HepG2 (cell line): ENCODE measurements around the gene SMG7. TPM values are rescaled to one million over a fixed set of nuclear protein-coding genes. Genes with fewer than 3 reads are reported as not detected.

ENCODE experiments used
- AHDC1 ChIP-seq: sonication (generic); formaldehyde crosslinking; IDR thresholded peaks from 2 replicates; pipeline ENCODE4 v1.5.1; 2020; ENCODE audit warnings: mild to moderate bottlenecking, missing genetic modification reagents, borderline replicate concordance
- DRAP1 ChIP-seq: IDR thresholded peaks from 2 replicates; pipeline ENCODE4 v1.6.1; 2016; ENCODE audit warnings: missing genetic modification reagents, missing compliant biosample characterization
- MAZ ChIP-seq, 2 experiments: sonication (generic) in 1 of 2; formaldehyde crosslinking in 1 of 2; IDR thresholded peaks; 2 replicates each; pipeline versions ENCODE4 v1.5.0 to v1.6.1; 2012 to 2020; ENCODE audit warnings: low read depth in 2 of 2, mild to moderate bottlenecking in 2 of 2, borderline replicate concordance in 1 of 2, improper control_type of control experiment in 1 of 2, low read length in 1 of 2, missing genetic modification reagents in 1 of 2, moderate library complexity in 1 of 2
- MXI1 ChIP-seq: IDR thresholded peaks from 3 replicates; pipeline ENCODE4 v1.6.1; 2012; ENCODE audit warnings: low read depth, low read length, inconsistent platforms, borderline replicate concordance
- NFKB2 ChIP-seq: sonication (generic); formaldehyde crosslinking; IDR thresholded peaks from 2 replicates; pipeline ENCODE4 v1.4.0; 2020; ENCODE audit warnings: missing genetic modification reagents, borderline replicate concordance
- POLR2AphosphoS5 ChIP-seq: IDR thresholded peaks from 2 replicates; pipeline ENCODE4 v1.6.1; 2012; ENCODE audit warnings: low read depth, low read length
- SOX13 ChIP-seq, 3 experiments: fragments of 450-650 bp in 1 of 3; sonication (generic) in 1 of 3; formaldehyde crosslinking in 1 of 3; IDR thresholded peaks in 2 of 3; conservative IDR thresholded peaks in 1 of 3; 2 replicates each; pipeline versions ENCODE4 v1.5.0 to v1.6.1; 2016 to 2020; ENCODE audit warnings: antibody characterized with exemption in 1 of 3, mild to moderate bottlenecking in 1 of 3, missing compliant biosample characterization in 1 of 3, missing genetic modification reagents in 1 of 3, moderate library complexity in 1 of 3
- SPEN ChIP-seq: sonication (generic); formaldehyde crosslinking; IDR thresholded peaks from 2 replicates; pipeline ENCODE4 v1.5.1; 2020; ENCODE audit warnings: low read depth, mild to moderate bottlenecking, missing genetic modification reagents
- ZBTB25 ChIP-seq: IDR thresholded peaks from 2 replicates; pipeline ENCODE4 v1.6.1; 2018; ENCODE audit warnings: missing genetic modification reagents
- ZFP41 ChIP-seq: sonication (generic); formaldehyde crosslinking; IDR thresholded peaks from 2 replicates; pipeline ENCODE4 v1.4.0; 2020; ENCODE audit warnings: mild to moderate bottlenecking, missing genetic modification reagents, borderline replicate concordance
- ZNF317 ChIP-seq: sonication (generic); formaldehyde crosslinking; IDR thresholded peaks from 2 replicates; pipeline ENCODE4 v1.5.0; 2020; ENCODE audit warnings: mild to moderate bottlenecking, missing genetic modification reagents
- ZNF558 ChIP-seq: sonication (generic); formaldehyde crosslinking; IDR thresholded peaks from 2 replicates; pipeline ENCODE4 v1.9.0; 2022; ENCODE audit warnings: mild to moderate bottlenecking, missing genetic modification reagents, borderline replicate concordance
- polyA plus RNA-seq, 8 experiments: library from polyadenylated mRNA; depleted of rRNA in 3 of 8; stranded (reverse) in 7 of 8; unstranded in 1 of 8; fragments of >200 nt; fragmentation: Illumina TruSeq in 4 of 8; extraction: Trizol in 4 of 8; gene quantifications; 2 replicates each; pipeline versions ENCODE4 v1.2.1 to v1.2.3, GENCODE V29; 2011 to 2016; ENCODE audit warnings: low read depth in 4 of 8, missing spikeins in 1 of 8, mixed read lengths in 1 of 8; ENCODE audit not compliant: insufficient read depth in 1 of 8
- total RNA-seq, 5 experiments: library from RNA; depleted of rRNA; stranded (reverse); fragments of >200 nt; fragmentation: Illumina TruSeq; extraction: Trizol; gene quantifications; 2 replicates each; pipeline ENCODE4 v1.2.3, GENCODE V29; 2016; ENCODE audit warnings: low read depth in 1 of 5

Gene SMG7
- total and polyA plus RNA-seq, 2 of the 13 experiments (the other 11 are each of a cell fraction or from before 2014, with no cell fraction given) = 14.9 to 27.9 TPM

- peak; percentile 23; the same call in 1 of the 2 replicates for TF ChIP-seq AHDC1 (CRISPR knock-in tag)
- peak; percentile 66; the same call in 1 of the 2 replicates for TF ChIP-seq ZBTB25 (CRISPR knock-in tag)
- peak; percentile 56 for TF ChIP-seq DRAP1 (CRISPR knock-in tag)
- TF ChIP-seq MAZ (IDR thresholded peaks at IDR 0.05; ENCODE audit: borderline replicate concordance, low read depth, low read length) = peak; percentile 86
- peak; percentile 45; the same call in 1 of the 2 replicates for TF ChIP-seq MAZ (CRISPR knock-in tag; IDR thresholded peaks at IDR 0.05; ENCODE audit: low read depth)
- TF ChIP-seq SPEN = peak; percentile 63; the same call in 1 of the 2 replicates
- peak; percentile 88; the same call in 1 of the 3 replicates for TF ChIP-seq MXI1
- no peak for TF ChIP-seq ZFP41 (CRISPR knock-in tag)
- TF ChIP-seq SOX13 (IDR thresholded peaks at IDR 0.05) = no peak
- TF ChIP-seq SOX13 (CRISPR knock-in tag; conservative IDR thresholded peaks at IDR 0.05 in 1 of 2, IDR thresholded peaks at IDR 0.05 in 1 of 2) = peak in 1 of 2 experiments; percentile 81; a peak in 2 of 4 replicates
- peak; percentile 70 for TF ChIP-seq POLR2AphosphoS5
- TF ChIP-seq NFKB2 (CRISPR knock-in tag) = peak; percentile 68; the same call in 1 of the 2 replicates
- peak; percentile 62; the same call in 1 of the 2 replicates for TF ChIP-seq ZNF558 (CRISPR knock-in tag)
- TF ChIP-seq ZNF317 (CRISPR knock-in tag) = peak; percentile 49; the same call in 1 of the 2 replicates
Measured at GRCh38 chr1:183470147-183470960, 1.9 kb upstream of the SMG7 start (continued).
